H1 (cell line): ENCODE data around the gene TMEM44. TPM values are rescaled to one million over a fixed set of nuclear protein-coding genes. Genes with fewer than 3 reads are reported as not detected.

Experiments
- TCF12 ChIP-seq: IDR thresholded peaks from 2 replicates; pipeline ENCODE4 v1.6.1; 2011; ENCODE audit warnings: low read depth, mild to moderate bottlenecking, low read length
- polyA plus RNA-seq, 7 experiments: library from polyadenylated mRNA; depleted of rRNA in 3 of 7; stranded (reverse) in 5 of 7; unstranded in 2 of 7; fragments of >200 nt in 5 of 7; fragments of 200-250 nt in 2 of 7; gene quantifications; 1 replicate in 5 of 7; 2 replicates in 1 of 7; 4 replicates in 1 of 7; pipeline versions ENCODE4 v1.2.1 to v1.2.3, GENCODE V29; 2011 to 2013; ENCODE audit warnings: missing spikeins in 2 of 7, mixed read lengths in 2 of 7
- total RNA-seq: library from RNA; stranded (reverse); fragmentation: NEBNext Ultra II Directional; extraction: Animal tissue kit (Norgen Biotek cat#: 25700); gene quantifications from 2 replicates; pipeline ENCODE4 v1.2.1, GENCODE V29; 2021
- TF ChIP-seq, protein P1 (sequence below): IDR thresholded peaks from 2 replicates; pipeline ENCODE4 v1.6.1; 2012; ENCODE audit warnings: low read length, inconsistent platforms
- TF ChIP-seq, protein P2 (sequence below): IDR thresholded peaks from 2 replicates; pipeline ENCODE4 v1.6.1; 2011; ENCODE audit warnings: low read depth, mild to moderate bottlenecking, low read length; ENCODE audit not compliant: insufficient read depth

Gene TMEM44
- total and polyA plus RNA-seq, 2 of the 8 experiments (the other 6 are each of a cell fraction or from before 2014, with no cell fraction given): 14.0 to 16.7 TPM

DNA sequence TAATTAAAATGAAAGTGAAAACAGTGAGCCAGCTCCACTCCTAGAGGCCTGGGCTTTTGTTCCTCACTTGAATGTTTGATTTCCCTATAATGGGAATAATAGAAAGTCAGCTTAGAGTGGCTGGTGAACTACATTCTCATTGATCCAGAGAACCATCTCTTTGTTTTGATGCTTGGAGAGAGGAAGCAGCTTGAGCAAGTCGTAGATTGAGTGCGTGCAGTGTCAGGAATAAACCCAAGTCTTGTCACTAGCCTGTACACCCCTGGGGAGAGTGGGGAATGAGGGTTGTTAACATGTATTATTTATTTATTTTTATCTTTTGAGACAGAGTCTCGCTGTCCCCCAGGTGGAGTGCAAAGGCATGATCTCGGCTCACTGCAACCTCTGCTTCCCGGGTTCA is 39.7 kb upstream of the TMEM44 start (continued):
- TF ChIP-seq, protein P1, sequence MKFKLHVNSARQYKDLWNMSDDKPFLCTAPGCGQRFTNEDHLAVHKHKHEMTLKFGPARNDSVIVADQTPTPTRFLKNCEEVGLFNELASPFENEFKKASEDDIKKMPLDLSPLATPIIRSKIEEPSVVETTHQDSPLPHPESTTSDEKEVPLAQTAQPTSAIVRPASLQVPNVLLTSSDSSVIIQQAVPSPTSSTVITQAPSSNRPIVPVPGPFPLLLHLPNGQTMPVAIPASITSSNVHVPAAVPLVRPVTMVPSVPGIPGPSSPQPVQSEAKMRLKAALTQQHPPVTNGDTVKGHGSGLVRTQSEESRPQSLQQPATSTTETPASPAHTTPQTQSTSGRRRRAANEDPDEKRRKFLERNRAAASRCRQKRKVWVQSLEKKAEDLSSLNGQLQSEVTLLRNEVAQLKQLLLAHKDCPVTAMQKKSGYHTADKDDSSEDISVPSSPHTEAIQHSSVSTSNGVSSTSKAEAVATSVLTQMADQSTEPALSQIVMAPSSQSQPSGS: no peak
- TF ChIP-seq, protein P2, sequence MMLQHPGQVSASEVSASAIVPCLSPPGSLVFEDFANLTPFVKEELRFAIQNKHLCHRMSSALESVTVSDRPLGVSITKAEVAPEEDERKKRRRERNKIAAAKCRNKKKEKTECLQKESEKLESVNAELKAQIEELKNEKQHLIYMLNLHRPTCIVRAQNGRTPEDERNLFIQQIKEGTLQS: no peak
- no peak for TF ChIP-seq TCF12
- TF ChIP-seq, all 59 proteins: peak for 0
